ENCODE data around the gene PSMD8. TPM values are rescaled to one million over a fixed set of nuclear protein-coding genes. Genes with fewer than 3 reads are reported as not detected.

The PSMD8 gene
- total RNA-seq, 1 donor from 2014 or later: 286 TPM

DNA sequence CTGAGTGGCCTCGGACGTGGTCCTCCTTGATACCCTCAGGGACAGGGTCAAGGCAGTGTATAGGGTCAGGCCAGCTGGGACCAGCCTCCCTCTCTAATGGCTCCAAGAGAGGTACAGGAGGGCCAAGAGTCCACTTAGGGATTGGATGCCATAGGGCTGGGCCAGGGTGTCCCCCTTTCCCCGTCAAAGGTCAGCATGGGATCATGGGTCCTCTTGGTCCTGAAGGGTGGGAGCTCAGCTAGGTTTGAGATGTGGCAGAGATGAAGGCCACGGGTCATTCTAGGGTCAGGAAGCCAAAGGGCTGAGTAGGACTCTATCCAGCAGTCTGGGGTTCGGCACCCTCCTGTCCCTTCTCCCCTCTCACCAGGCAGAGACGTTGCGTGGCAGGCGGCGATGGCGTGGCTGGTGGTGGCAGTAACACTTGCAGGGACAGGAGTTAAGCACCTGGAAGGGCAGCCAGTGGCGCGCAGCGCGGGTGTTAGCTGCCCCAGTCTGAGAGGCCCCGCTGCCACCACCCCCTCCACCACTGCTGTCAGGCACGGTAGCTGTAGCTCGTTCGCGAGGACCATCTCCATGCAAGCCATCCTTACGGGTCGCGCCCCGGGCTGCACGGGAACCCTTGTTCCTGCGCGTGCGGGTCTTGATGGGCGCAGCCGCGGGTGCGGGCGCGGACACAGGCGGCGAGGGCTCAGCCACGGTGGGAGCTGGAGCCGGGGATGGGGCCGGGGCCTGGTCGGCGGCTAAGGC, 10.9 kb downstream of the PSMD8 start:
- peaks cover 45% of the 10 kb centered on the region for H3K36me3 Mint-ChIP-seq (ENCODE audit: low read depth)
- no peaks in the 10 kb centered on the region for H3K9me3 Mint-ChIP-seq
- no peak for DNase-seq (ENCODE audit: low spot score)
- intact Hi-C loops (cut with micrococcal nuclease): loop anchor here (5.0 kb wide), 1 partner anchor 153 kb away; no protein-coding TSS in a partner anchor
- no peak overlapping the region for H3K27ac Mint-ChIP-seq
- H3K27me3 Mint-ChIP-seq (ENCODE audit: low read depth): peaks cover 10% of the 10 kb centered on the region
- H3K4me3 Mint-ChIP-seq (ENCODE audit: low read depth): no peak overlapping the region
- H3K4me1 Mint-ChIP-seq (ENCODE audit: low read depth): peaks cover 8% of the 10 kb centered on the region

DNA sequence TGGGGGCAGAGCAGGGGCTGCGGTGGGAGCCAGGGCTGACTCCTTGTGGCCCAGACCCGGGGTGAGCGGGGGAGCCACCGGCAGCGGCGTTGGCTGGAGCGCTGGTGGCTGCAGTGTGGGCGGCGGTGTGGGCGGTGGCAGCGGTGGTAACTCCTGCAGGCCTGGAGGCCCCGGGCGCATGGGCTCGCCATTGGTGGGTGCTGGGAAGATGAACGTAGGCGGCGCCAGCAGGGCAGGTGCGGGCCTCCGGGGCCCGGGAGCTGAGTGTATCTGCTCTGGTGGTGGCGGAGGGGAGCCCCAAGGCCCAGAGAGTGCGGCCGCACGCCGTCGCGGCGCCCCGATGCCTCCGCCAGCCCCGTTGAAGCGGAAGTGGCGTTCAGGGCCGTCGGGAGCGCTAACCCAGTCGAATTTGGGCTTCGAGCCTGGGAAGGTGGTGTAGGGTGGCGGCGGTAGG, 11.5 kb downstream of the PSMD8 start:
- DNase-seq (ENCODE audit: low spot score): no peak
- Mint-ChIP-seq H3K27ac (no peak overlapping the region), H3K27me3 (ENCODE audit: low read depth) (peaks cover 12% of the 10 kb centered on the region), H3K9me3 (no peaks in the 10 kb centered on the region), H3K4me1 (ENCODE audit: low read depth) (peaks cover 8% of the 10 kb centered on the region), H3K4me3 (ENCODE audit: low read depth) (no peak overlapping the region), H3K36me3 (ENCODE audit: low read depth) (peaks cover 41% of the 10 kb centered on the region)
- intact Hi-C loops (cut with micrococcal nuclease): loop anchor here (5.0 kb wide), 1 partner anchor 154 kb away; no protein-coding TSS in a partner anchor

DNA sequence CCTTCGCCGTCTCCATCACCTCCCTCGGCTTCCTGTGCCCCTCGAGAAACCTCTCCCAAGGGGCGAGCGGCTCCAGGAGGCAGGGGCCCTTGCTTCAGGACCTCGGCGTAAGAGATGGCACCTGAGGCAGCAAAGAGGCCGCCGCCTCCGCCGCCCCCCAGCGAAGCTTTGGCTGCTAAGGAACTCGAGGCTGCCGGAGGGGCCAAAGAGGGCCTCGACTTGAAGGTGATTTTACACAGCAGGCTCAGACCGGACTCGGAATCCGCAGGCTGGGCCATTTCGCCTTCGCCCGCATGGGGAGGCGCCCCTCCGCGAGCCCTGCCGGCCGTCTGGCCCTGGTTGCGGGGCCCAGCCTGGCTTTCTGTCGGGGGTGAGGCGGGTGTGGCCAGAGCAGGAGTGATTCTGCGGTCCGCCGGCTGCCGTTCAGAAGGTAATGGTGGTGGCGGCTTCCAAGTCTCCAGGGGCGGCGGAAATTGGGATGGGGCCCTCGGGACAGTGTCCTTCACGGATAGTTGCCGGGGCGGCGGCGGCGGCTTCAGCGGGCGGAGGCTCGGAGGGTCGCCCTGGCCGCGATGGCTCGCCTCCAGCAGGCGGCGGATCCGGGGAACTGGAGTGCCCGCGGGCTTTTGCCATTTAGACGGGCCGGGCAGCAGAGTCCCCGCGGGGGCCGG, 12.1 kb downstream of the PSMD8 start:
- H3K27me3 Mint-ChIP-seq (ENCODE audit: low read depth): peaks cover 18% of the 10 kb centered on the region

DNA sequence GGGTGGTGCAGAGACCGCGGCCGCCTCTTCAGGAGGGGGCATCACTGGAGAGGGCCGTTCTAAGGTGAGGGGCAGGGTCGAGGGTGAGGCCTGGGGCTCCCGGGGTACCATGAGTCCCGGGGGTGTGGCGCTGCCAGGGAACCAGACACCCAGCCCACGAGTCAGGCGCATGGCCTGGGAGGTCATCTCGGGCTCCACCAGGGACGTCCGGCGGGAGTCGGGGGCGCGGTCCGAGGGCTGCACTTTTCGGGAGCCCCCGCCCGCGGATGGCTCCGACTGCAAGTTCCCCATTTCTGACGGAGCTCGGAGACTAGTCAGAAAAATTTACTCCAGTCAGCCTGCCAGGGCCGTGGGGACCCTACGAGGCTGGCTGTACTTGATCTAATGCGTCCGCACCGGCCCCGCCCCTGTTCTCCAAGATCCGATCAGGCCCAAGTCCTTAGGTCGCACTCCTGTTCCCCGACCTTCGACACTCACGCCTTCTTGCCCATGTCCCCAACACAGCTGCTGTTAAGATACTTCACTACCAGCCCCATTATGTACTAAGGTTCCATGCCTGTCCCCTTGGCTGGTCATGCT, 12.7 kb downstream of the PSMD8 start:
- Mint-ChIP-seq H3K36me3 (ENCODE audit: low read depth) (peaks cover 29% of the 10 kb centered on the region), H3K4me1 (ENCODE audit: low read depth) (peaks cover 8% of the 10 kb centered on the region), H3K9me3 (no peaks in the 10 kb centered on the region), H3K4me3 (ENCODE audit: low read depth) (peak overlapping the region; percentile 78), H3K27me3 (ENCODE audit: low read depth) (peaks cover 19% of the 10 kb centered on the region), H3K27ac (peak overlapping the region; percentile 53)
- intact Hi-C loops (cut with micrococcal nuclease): loop anchor here (1.0 to 5.0 kb wide), 2 partner anchors 13 to 155 kb away; partner anchors contain the start of gene PSMD8
- no peak for DNase-seq (ENCODE audit: low spot score)

More for the DNA sequence above, 12.1 kb downstream of the PSMD8 start:
- no peak overlapping the region for H3K27ac Mint-ChIP-seq
- intact Hi-C loops (cut with micrococcal nuclease): loop anchor here (5.0 kb wide), 1 partner anchor 154 kb away; no protein-coding TSS in a partner anchor
- peaks cover 35% of the 10 kb centered on the region for H3K36me3 Mint-ChIP-seq (ENCODE audit: low read depth)
- H3K4me3 Mint-ChIP-seq (ENCODE audit: low read depth): no peak overlapping the region
- no peaks in the 10 kb centered on the region for H3K9me3 Mint-ChIP-seq
- peaks cover 8% of the 10 kb centered on the region for H3K4me1 Mint-ChIP-seq (ENCODE audit: low read depth)
- no peak for DNase-seq (ENCODE audit: low spot score)

DNA sequence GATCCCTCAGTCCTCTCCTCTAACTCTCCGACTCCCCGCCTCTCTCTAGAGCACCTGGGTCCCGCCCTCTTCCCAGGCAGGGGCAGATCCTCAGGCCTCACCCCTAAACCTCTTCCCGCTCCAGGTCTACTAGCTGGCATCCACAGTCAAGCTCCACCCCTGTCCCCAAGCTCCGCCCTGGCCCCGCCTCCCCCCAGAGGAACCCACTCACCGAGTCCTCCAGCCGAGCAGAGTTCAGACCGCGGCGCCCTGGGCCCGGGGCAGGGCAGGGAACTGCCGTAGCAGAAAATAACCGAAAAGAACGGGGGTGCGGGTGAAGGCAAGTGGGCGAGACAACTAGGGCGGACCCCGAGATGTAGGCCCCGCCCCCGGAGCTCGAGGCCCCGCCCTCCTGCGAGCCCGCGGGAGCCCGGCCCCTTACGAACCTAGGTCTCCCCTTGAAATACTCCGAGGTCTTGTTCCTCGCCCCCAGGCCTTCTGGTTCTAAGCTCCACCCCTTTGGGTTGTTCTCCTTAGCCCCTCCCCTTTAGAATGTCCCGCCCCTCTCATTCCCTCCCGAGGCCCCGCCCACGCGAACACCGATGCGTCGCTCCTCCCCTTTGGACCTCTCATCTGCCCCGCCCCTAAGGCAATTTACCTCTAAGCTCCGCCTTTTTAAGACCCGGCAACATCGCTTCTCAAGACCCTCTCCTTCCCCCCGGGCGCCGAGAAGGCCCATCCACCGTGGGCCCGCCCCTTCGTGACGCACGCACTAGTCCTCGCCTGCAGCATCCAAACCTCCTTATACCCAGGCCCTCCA, 13.4 kb downstream of the PSMD8 start, which contains the start of gene GGN:
Gene GGN (minus strand): TSS at position 485 of the 799 bp plus-strand sequence. CDS start 773 bp downstream, outside the sequence.
- Mint-ChIP-seq H3K9me3 (no peaks in the 10 kb centered on the region), H3K36me3 (ENCODE audit: low read depth) (peaks cover 23% of the 10 kb centered on the region), H3K27ac (peak within 1 kb of the TSS; percentile 54), H3K4me1 (ENCODE audit: low read depth) (peaks cover 11% of the 10 kb centered on the region), H3K4me3 (ENCODE audit: low read depth) (peak within 1 kb of the TSS; percentile 85), H3K27me3 (ENCODE audit: low read depth) (peaks cover 21% of the 10 kb centered on the region)
- intact Hi-C loops (cut with micrococcal nuclease): loop anchor here (1.0 to 5.0 kb wide), 3 partner anchors 13 to 155 kb away; partner anchors contain the start of genes CATSPERG and PSMD8
- peak; percentile 77 for DNase-seq (ENCODE audit: low spot score)

DNA sequence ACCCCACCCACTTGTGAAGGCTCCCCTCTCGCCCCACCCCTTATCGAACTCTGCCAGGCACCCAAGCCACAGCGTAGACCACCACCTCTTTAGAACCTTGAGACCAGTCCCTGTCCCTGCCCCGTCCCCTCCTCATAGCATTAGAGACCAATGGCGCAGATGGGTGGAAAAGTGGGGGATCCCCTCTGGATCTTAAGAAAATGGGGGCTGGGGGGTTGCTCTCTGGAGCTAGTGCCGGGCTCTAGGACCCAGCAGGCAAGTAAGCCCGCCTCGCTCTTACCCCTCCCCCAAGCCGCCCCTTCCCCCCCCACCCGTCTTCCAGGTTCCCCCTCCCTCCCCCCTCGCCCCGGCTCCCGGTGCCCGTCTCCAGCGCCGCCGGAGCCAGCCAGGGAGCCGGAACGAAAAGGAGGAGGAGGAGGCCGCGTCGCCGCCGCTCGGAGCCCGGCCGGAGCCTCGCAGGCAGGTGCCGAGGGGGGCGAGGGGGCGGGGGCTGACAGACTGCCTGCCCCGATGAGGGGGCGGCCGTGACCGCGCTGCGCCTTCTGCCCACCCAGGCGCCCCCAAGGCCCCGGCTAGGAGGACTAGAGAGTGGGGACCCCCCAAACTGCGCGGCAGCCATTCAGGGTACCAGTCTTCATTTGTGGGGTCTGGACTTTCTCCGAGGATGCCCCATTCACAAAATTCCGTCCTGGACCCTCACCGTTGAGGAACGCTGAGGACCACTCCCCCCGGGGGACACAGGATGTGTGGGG, 14.2 kb downstream of the PSMD8 start, which contains the start of gene SPRED3:
Gene SPRED3 (plus strand): TSS at position 349 of the 752 bp plus-strand sequence. CDS start 1,606 bp downstream, outside the sequence.
- H3K9me3 Mint-ChIP-seq: no peaks in the 10 kb centered on the region
- peak within 1 kb of the TSS; percentile 85 for H3K4me3 Mint-ChIP-seq (ENCODE audit: low read depth)
- H3K36me3 Mint-ChIP-seq (ENCODE audit: low read depth): peaks cover 17% of the 10 kb centered on the region
- DNase-seq (ENCODE audit: low spot score): no peak
- H3K27ac Mint-ChIP-seq: peak within 1 kb of the TSS; percentile 54
- H3K4me1 Mint-ChIP-seq (ENCODE audit: low read depth): peaks cover 13% of the 10 kb centered on the region
- H3K27me3 Mint-ChIP-seq (ENCODE audit: low read depth): peaks cover 21% of the 10 kb centered on the region
- intact Hi-C loops (cut with micrococcal nuclease): loop anchor here (1.0 to 5.0 kb wide), 2 partner anchors 53 to 156 kb away; partner anchors contain the start of gene CATSPERG

DNA sequence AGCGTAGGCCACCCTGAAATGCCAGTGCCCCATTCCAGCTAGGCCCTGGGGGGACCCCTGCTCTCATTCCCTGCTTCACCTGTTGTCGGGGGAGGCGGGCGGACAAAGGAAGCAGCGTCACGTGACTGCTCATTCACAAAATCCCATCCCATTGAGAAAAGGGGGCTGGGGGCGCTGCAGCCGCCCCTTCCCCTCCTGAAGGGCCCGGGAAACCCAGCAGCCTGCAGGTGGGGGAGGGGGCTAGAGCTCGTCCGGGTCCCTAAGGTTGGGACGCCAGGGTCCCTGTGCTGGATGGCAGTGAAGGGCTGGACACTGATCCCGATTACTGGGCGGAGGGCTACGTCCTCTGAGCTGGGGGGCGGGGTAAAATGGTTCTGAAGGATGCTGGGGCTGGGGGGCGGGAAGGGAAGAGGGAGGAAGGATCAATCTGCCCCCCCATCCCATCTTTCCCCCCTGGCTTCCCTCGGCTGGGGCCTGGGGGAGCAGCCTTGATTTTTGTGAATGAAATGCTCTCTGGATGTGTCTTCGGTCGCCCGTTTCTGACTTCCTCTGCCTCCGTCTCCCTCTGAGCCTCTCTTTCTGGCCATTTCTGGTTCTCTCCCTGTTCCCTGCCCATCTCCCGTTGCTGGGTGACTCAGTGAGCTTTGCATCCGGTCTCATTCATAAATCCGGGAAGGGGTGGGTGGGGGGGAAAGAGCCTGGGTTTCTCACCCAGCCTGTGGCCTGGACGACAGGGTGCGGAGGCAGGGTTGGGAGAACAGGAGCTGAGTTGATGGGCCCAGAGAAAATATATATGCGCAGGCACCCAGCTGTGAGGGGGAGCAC, 14.9 kb downstream of the PSMD8 start:
- intact Hi-C loops (cut with micrococcal nuclease): loop anchor here (5.0 kb wide), 1 partner anchor 157 kb away; no protein-coding TSS in a partner anchor
- H3K4me1 Mint-ChIP-seq (ENCODE audit: low read depth): peaks cover 18% of the 10 kb centered on the region
- H3K27ac Mint-ChIP-seq: no peak overlapping the region
- DNase-seq (ENCODE audit: low spot score): no peak
- no peaks in the 10 kb centered on the region for H3K9me3 Mint-ChIP-seq
- H3K4me3 Mint-ChIP-seq (ENCODE audit: low read depth): peak overlapping the region; percentile 54
- H3K36me3 Mint-ChIP-seq (ENCODE audit: low read depth): peaks cover 15% of the 10 kb centered on the region
- peaks cover 25% of the 10 kb centered on the region for H3K27me3 Mint-ChIP-seq (ENCODE audit: low read depth)

DNA sequence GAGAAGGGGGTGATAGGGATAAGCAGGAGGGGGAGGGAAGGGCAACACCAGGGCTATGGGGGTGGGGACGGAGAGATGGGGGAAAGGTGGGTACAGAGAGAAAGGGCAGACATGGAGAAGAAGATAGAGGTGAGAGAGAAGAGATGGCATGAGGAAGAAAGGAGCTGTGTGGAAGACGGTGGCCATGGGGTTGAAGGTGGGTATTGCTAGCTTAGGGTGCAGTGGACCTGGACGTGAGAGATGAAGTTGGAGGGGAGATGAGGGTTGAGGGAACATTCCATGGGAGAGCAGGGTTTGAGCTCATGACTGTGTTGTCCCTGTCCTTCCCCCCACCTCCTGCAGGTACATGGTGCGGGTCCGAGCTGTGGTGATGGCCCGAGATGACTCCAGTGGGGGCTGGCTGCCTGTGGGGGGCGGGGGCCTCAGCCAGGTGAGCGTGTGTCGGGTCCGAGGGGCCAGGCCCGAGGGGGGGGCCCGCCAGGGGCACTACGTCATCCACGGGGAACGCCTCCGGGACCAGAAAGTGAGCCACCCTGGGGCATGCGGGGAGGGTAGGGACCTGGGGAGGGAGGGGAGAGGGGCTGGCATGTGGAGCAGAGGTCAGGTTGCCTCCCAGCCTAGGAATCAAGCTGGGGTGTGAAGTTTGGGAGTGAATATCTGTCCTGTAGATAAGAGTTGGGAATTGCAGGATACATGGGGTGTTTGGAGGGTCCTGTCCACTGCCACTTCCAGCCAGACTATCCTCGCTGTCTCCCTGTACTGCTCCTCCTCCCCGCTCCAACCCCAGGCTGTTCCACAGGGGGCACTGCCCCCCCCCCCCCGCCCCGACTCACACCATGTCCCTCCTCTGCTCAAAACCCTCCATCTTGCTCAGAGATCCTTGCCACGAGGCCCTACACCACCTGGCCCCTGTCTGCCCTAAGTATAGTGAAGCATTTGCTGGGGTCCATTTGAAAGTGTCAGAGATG, 15.9 kb downstream of the PSMD8 start:
- H3K27me3 Mint-ChIP-seq (ENCODE audit: low read depth): peaks cover 25% of the 10 kb centered on the region

DNA sequence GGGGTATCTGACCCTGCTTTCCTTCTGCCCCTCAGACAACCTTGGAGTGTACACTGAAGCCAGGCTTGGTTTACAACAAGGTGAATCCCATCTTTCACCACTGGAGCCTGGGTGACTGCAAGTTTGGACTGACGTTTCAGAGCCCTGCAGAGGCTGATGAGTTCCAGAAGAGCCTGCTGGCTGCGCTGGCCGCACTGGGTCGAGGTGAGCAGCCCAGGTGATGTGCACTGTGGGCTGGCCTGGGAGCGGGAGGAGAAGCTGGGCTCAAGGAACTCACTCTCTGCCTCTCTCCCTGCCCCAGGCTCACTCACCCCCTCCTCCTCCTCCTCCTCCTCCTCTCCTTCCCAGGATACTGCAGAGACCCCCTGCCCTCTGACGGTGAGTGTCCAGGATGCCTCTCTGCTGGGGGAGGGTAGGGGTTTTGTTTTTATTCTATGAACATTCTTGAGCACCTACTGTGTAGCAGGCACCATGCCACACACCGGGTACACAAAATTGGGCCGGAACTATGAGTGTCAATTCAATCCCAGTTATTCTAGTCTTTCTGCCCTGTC, 17.6 kb downstream of the PSMD8 start:
- Mint-ChIP-seq H3K36me3 (ENCODE audit: low read depth) (peaks cover 7% of the 10 kb centered on the region), H3K4me1 (ENCODE audit: low read depth) (peaks cover 28% of the 10 kb centered on the region), H3K9me3 (no peaks in the 10 kb centered on the region), H3K27me3 (ENCODE audit: low read depth) (peaks cover 25% of the 10 kb centered on the region), H3K27ac (no peak overlapping the region), H3K4me3 (ENCODE audit: low read depth) (no peak overlapping the region)
- DNase-seq (ENCODE audit: low spot score): no peak
- intact Hi-C loops (cut with micrococcal nuclease): no loop called here

More for the DNA sequence above, 15.9 kb downstream of the PSMD8 start:
- intact Hi-C loops (cut with micrococcal nuclease): loop anchor here (5.0 kb wide), 1 partner anchor 158 kb away; no protein-coding TSS in a partner anchor
- Mint-ChIP-seq H3K9me3 (no peaks in the 10 kb centered on the region), H3K27ac (no peak overlapping the region), H3K36me3 (ENCODE audit: low read depth) (peaks cover 7% of the 10 kb centered on the region), H3K4me1 (ENCODE audit: low read depth) (peaks cover 22% of the 10 kb centered on the region), H3K4me3 (ENCODE audit: low read depth) (peak overlapping the region; percentile 3)
- DNase-seq (ENCODE audit: low spot score): no peak

Data from activated T-helper 2 cell treated with anti-CD3 and anti-CD28 coated beads, Interferon-gamma antibody, Interleukin-2, Interleukin-4, amounts not matched to agents 10 μg/mL and 5 μg/mL and 100 μg/mL, durations not matched to agents 14 hours and 24 hours and 36 hours (primary cell).